HepG2 (cell line): ENCODE measurements around the gene LMTK2. TPM values are rescaled to one million over a fixed set of nuclear protein-coding genes. Genes with fewer than 3 reads are reported as not detected.

Experiments
- ATAC-seq: fragments of 200-7000 bp; cut with Tn5 transposase; 3 replicates; pipeline ENCODE4 v1.9.1; 2020; ENCODE audit warnings: mild to moderate bottlenecking, moderate library complexity
- BruUV-seq: library from RNA; stranded (reverse); fragments of 400-500 nt; replicated peaks from 2 replicates; lab custom pipeline; 2021; lab: Mats Ljungman, UMichigan
- CTCF ChIA-PET: fragments of 300-600 bp; formaldehyde crosslinking; extraction: SDS; loops from one replicate; lab custom pipeline; 2021; ENCODE audit warnings: low total read pairs, inconsistent platforms, low intra/inter-chr PET ratio; lab: Yijun Ruan, JAX
- POLR2A ChIA-PET: fragments of 350-600 bp; sonication (Branson Sonifier 250); formaldehyde crosslinking; loops from one replicate; lab custom pipeline; 2020; ENCODE audit warnings: antibody characterized with exemption, inconsistent platforms; lab: Yijun Ruan, JAX
- DNase-seq: peaks from one replicate; pipeline ENCODE4 v3.0.0-alpha.2; 2015; ENCODE audit warnings: low spot score
- FAIRE-seq: peaks from 3 replicates; lab custom pipeline; 2011; peaks lifted over from hg19 to GRCh38; lab: Jason Lieb, UNC
- H2AFZ ChIP-seq: one replicate; pipeline ENCODE4 v1.6.1; 2011; ENCODE audit warnings: low read length, inconsistent platforms
- H3K27ac ChIP-seq: fragments of 300-600 bp; 3 replicates; pipeline ENCODE4 v1.8.0; 2011; ENCODE audit warnings: mixed run types, mild to moderate bottlenecking, mixed read lengths, low read length, inconsistent platforms; ENCODE audit not compliant: insufficient read depth; ENCODE audit errors: extremely low read length
- H3K27me3 ChIP-seq, 2 experiments: fragments of 200-600 bp in 1 of 2; 2 replicates in 1 of 2; 3 replicates in 1 of 2; pipeline versions ENCODE4 v1.6.0 to v1.8.0; 2011; ENCODE audit warnings: low read length in 2 of 2, mild to moderate bottlenecking in 2 of 2, moderate library complexity in 2 of 2, inconsistent platforms in 1 of 2; ENCODE audit not compliant: insufficient read depth in 2 of 2, control insufficient read depth in 1 of 2
- H3K36me3 ChIP-seq, 2 experiments: fragments of 200-600 bp in 1 of 2; replicated peaks in 1 of 2; 2 replicates in 1 of 2; 3 replicates in 1 of 2; pipeline versions ENCODE4 v1.5.1 to v1.8.0; 2011; ENCODE audit warnings: low read length in 2 of 2, inconsistent platforms in 1 of 2; ENCODE audit not compliant: insufficient read depth in 2 of 2, control insufficient read depth in 1 of 2
- H3K4me1 ChIP-seq: 2 replicates; pipeline ENCODE4 v1.5.1; 2012; ENCODE audit warnings: low read length, inconsistent platforms; ENCODE audit not compliant: insufficient read depth
- H3K4me2 ChIP-seq: 2 replicates; pipeline ENCODE4 v1.6.0; 2011; ENCODE audit warnings: low read depth, low read length, inconsistent platforms
- H3K4me3 ChIP-seq, 3 experiments: fragments of 200-600 bp in 1 of 3; sonication (generic), shearing (Covaris generic) in 1 of 3; replicated peaks in 1 of 3; 2 replicates each; pipeline ENCODE4 v1.5.1; 2011 to 2016; ENCODE audit warnings: low read length in 3 of 3, inconsistent platforms in 2 of 3, low read depth in 2 of 3, mild to moderate bottlenecking in 2 of 3, control low read depth in 1 of 3, mixed read lengths in 1 of 3; ENCODE audit not compliant: insufficient read depth in 1 of 3
- H3K79me2 ChIP-seq: one replicate; pipeline ENCODE4 v1.6.1; 2011; ENCODE audit warnings: low read length, inconsistent platforms; ENCODE audit not compliant: insufficient read depth
- H3K9ac ChIP-seq: 2 replicates; pipeline ENCODE4 v1.6.0; 2011; ENCODE audit warnings: mild to moderate bottlenecking, low read depth, low read length, inconsistent platforms; ENCODE audit not compliant: insufficient read depth
- H3K9me3 ChIP-seq: 2 replicates; pipeline ENCODE4 v1.5.1; 2012; ENCODE audit warnings: mild to moderate bottlenecking, low read length
- H4K20me1 ChIP-seq: 2 replicates; pipeline ENCODE4 v1.6.0; 2011; ENCODE audit warnings: inconsistent platforms, mild to moderate bottlenecking, low read length, moderate library complexity; ENCODE audit not compliant: insufficient read depth
- ATF7 ChIP-seq, 2 experiments: fragments of 450-650 bp in 1 of 2; sonication (generic) in 1 of 2; formaldehyde crosslinking in 1 of 2; IDR thresholded peaks; 2 replicates each; pipeline versions ENCODE4 v1.4.0 to v1.6.1; 2016 to 2020; ENCODE audit warnings: antibody characterized with exemption in 1 of 2, mild to moderate bottlenecking in 1 of 2, missing genetic modification reagents in 1 of 2
- HOXD1 ChIP-seq: sonication (generic); formaldehyde crosslinking; IDR thresholded peaks from 2 replicates; pipeline ENCODE4 v1.5.0; 2020; ENCODE audit warnings: missing genetic modification reagents
- KDM3A ChIP-seq: IDR thresholded peaks from 2 replicates; pipeline ENCODE4 v1.6.1; 2018; ENCODE audit warnings: low read depth, missing compliant biosample characterization
- THYN1 ChIP-seq: sonication (generic); formaldehyde crosslinking; IDR thresholded peaks from 2 replicates; pipeline ENCODE4 v1.8.1; 2023; ENCODE audit warnings: low read depth, mild to moderate bottlenecking, moderate library complexity, missing genetic modification reagents, borderline replicate concordance
- ZNF264 ChIP-seq: sonication (generic); formaldehyde crosslinking; IDR thresholded peaks from 2 replicates; pipeline ENCODE4 v1.4.0; 2020; ENCODE audit warnings: missing genetic modification reagents
- ZNF44 ChIP-seq: sonication (generic); formaldehyde crosslinking; IDR thresholded peaks from 2 replicates; pipeline ENCODE4 v1.5.1; 2020; ENCODE audit warnings: mild to moderate bottlenecking, missing genetic modification reagents
- ZNF781 ChIP-seq: sonication (generic); formaldehyde crosslinking; IDR thresholded peaks from 2 replicates; pipeline ENCODE4 v1.5.1; 2020; ENCODE audit warnings: borderline replicate concordance, mild to moderate bottlenecking, missing genetic modification reagents; ENCODE audit errors: not compliant biosample characterization
- WGBS: methylation state at CpG from one replicate; pipeline ENCODE4 v1.1.6; 2017; ENCODE audit warnings: low lambda C conversion rate; 5-methylcytosine and 5-hydroxymethylcytosine counted together
- in situ Hi-C: cut with HindIII; loops from 2 replicates; pipeline ENCODE4 v1.10.0; 2017; ENCODE audit warnings: low pct_unique_long_range_greater_than_20kb; ENCODE audit not compliant: extremely low pct_ligation_motif_present
- intact Hi-C: fragments of 100-400 bp; cut with micrococcal nuclease; formaldehyde crosslinking; loops from one replicate; pipeline ENCODE4 v1.10.0; 2022; ENCODE audit not compliant: unreplicated experiment
- polyA plus RNA-seq, 8 experiments: library from polyadenylated mRNA; depleted of rRNA in 3 of 8; stranded (reverse) in 7 of 8; unstranded in 1 of 8; fragments of >200 nt; fragmentation: Illumina TruSeq in 4 of 8; extraction: Trizol in 4 of 8; gene quantifications; 2 replicates each; pipeline versions ENCODE4 v1.2.1 to v1.2.3, GENCODE V29; 2011 to 2016; ENCODE audit warnings: low read depth in 4 of 8, missing spikeins in 1 of 8, mixed read lengths in 1 of 8; ENCODE audit not compliant: insufficient read depth in 1 of 8
- total RNA-seq, 5 experiments: library from RNA; depleted of rRNA; stranded (reverse); fragments of >200 nt; fragmentation: Illumina TruSeq; extraction: Trizol; gene quantifications; 2 replicates each; pipeline ENCODE4 v1.2.3, GENCODE V29; 2016; ENCODE audit warnings: low read depth in 1 of 5
- TF ChIP-seq, protein P1 (sequence below): sonication (generic); formaldehyde crosslinking; IDR thresholded peaks from 2 replicates; pipeline ENCODE4 v1.5.0; 2020; ENCODE audit warnings: mild to moderate bottlenecking, missing genetic modification reagents
- TF ChIP-seq, protein P2 (sequence below): sonication (generic); formaldehyde crosslinking; IDR thresholded peaks from 2 replicates; pipeline ENCODE4 v1.9.0; 2021; ENCODE audit warnings: missing genetic modification reagents, borderline replicate concordance
- TF ChIP-seq, protein P3 (sequence below): sonication (generic); formaldehyde crosslinking; IDR thresholded peaks from 2 replicates; pipeline ENCODE4 v1.8.1; 2023; ENCODE audit warnings: mild to moderate bottlenecking, moderate library complexity, missing genetic modification reagents
- TF ChIP-seq, protein P4 (sequence below): sonication (generic); formaldehyde crosslinking; IDR thresholded peaks from 2 replicates; pipeline ENCODE4 v1.4.0; 2020; ENCODE audit warnings: missing genetic modification reagents

Gene LMTK2
- total and polyA plus RNA-seq, 2 of the 13 experiments (the other 11 are each of a cell fraction or from before 2014, with no cell fraction given): 9.5 to 11.7 TPM

DNA sequence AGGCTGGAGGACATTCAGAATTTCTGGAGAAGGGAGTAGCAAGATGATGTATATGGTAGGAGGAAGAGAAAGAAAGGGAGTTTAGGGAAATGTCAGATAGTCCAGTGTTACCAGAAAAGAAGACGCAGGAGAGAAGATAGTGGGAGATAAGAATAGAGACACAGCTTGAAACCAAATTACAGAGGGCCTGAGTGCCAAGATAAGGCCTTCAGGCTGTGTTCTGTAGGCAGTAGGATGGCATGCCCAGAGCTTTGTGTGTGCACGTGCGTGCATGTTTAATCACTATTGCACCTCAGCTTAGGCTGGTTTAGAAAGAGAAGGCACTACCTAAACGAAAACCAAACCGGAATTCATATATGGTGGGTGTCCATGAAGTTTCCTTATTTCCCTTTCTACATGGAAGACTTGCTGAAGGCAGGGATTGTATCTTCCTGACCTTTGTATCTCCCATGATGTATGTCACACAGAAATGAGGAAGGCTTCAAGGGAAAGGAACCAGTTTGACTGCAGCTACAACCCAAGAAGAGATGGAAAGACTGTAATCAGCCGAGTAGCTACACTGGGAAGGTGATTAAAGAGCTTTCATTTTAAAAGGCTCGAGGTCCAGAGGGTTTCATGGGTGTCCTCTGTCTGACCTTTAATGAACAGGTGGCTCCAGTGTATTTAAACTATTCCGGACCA, 68.7 kb downstream of the LMTK2 start:
- TF ChIP-seq HOXD1 (CRISPR knock-in tag) (no peak), THYN1 (CRISPR knock-in tag) (no peak), KDM3A (CRISPR knock-in tag) (no peak), ZNF44 (CRISPR knock-in tag) (no peak), ZNF781 (no peak), ATF7 (IDR thresholded peaks at IDR 0.05) (no peak), ATF7 (CRISPR knock-in tag; IDR thresholded peaks at IDR 0.05) (no peak), ZNF264 (CRISPR knock-in tag) (no peak)
- TF ChIP-seq, protein P1, sequence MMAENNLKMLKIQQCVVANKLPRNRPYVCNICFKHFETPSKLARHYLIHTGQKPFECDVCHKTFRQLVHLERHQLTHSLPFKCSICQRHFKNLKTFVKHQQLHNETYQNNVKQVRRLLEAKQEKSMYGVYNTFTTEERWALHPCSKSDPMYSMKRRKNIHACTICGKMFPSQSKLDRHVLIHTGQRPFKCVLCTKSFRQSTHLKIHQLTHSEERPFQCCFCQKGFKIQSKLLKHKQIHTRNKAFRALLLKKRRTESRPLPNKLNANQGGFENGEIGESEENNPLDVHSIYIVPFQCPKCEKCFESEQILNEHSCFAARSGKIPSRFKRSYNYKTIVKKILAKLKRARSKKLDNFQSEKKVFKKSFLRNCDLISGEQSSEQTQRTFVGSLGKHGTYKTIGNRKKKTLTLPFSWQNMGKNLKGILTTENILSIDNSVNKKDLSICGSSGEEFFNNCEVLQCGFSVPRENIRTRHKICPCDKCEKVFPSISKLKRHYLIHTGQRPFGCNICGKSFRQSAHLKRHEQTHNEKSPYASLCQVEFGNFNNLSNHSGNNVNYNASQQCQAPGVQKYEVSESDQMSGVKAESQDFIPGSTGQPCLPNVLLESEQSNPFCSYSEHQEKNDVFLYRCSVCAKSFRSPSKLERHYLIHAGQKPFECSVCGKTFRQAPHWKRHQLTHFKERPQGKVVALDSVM (CRISPR knock-in tag): no peak
- TF ChIP-seq, protein P2, sequence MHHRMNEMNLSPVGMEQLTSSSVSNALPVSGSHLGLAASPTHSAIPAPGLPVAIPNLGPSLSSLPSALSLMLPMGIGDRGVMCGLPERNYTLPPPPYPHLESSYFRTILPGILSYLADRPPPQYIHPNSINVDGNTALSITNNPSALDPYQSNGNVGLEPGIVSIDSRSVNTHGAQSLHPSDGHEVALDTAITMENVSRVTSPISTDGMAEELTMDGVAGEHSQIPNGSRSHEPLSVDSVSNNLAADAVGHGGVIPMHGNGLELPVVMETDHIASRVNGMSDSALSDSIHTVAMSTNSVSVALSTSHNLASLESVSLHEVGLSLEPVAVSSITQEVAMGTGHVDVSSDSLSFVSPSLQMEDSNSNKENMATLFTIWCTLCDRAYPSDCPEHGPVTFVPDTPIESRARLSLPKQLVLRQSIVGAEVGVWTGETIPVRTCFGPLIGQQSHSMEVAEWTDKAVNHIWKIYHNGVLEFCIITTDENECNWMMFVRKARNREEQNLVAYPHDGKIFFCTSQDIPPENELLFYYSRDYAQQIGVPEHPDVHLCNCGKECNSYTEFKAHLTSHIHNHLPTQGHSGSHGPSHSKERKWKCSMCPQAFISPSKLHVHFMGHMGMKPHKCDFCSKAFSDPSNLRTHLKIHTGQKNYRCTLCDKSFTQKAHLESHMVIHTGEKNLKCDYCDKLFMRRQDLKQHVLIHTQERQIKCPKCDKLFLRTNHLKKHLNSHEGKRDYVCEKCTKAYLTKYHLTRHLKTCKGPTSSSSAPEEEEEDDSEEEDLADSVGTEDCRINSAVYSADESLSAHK (CRISPR knock-in tag): no peak
- TF ChIP-seq, protein P3, sequence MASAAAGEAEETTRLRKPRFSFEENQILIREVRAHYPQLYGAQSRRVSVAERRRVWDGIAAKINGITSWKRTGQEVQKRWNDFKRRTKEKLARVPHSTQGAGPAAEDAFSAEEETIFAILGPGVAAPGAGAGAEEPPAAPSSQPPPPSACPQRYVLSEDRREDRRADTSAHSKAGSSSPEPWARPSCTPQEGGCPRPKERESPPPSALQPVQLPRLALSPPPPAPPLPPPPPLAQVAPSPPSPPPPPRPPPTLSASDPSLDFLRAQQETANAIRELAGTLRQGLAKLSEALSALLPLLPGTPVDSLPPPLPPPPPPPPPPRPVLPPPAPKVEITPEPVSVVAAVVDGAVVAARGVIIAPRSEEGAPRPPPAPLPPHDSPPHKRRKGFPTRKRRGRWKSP (CRISPR knock-in tag): no peak
- TF ChIP-seq, protein P4, sequence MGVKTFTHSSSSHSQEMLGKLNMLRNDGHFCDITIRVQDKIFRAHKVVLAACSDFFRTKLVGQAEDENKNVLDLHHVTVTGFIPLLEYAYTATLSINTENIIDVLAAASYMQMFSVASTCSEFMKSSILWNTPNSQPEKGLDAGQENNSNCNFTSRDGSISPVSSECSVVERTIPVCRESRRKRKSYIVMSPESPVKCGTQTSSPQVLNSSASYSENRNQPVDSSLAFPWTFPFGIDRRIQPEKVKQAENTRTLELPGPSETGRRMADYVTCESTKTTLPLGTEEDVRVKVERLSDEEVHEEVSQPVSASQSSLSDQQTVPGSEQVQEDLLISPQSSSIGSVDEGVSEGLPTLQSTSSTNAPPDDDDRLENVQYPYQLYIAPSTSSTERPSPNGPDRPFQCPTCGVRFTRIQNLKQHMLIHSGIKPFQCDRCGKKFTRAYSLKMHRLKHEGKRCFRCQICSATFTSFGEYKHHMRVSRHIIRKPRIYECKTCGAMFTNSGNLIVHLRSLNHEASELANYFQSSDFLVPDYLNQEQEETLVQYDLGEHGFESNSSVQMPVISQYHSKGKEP: no peak
- Histone ChIP-seq H2AFZ (no peak overlapping the region), H3K4me2 (no peak overlapping the region), H3K79me2 (no peaks in the 10 kb centered on the region), H3K4me3 (no peak overlapping the region), H3K4me1 (no peaks in the 10 kb centered on the region), H4K20me1 (peaks cover 3% of the 10 kb centered on the region; the same call in 1 of the 2 replicates), H3K9me3 (no peaks in the 10 kb centered on the region), H3K36me3 (peaks cover 20 to 79% of the 10 kb centered on the region in 2 experiments), H3K9ac (no peak overlapping the region), H3K27ac (no peak overlapping the region), H3K27me3 (no peaks in the 10 kb centered on the region)
- intact Hi-C loops: no loop called here
- no peak for DNase-seq
- 96% methylated on average over 8 of the region's 8 CpGs for WGBS
- no peak for ATAC-seq
- in situ Hi-C loops: no loop called here
- ChIA-PET POLR2A (no interaction called here), CTCF (no interaction called here)
- FAIRE-seq: no peak
- BruUV-seq: no TSS peak
